SU-DHL-6 (cell line): Measurements from ENCODE around the gene PSEN1.

ENCODE experiments used
- CTCF ChIP-seq: fragments of 200-600 bp; sonication (generic); IDR thresholded peaks from one replicate; pipeline ENCODE4 v1.5.1; 2017; ENCODE audit warnings: antibody characterized with exemption, mild to moderate bottlenecking, low read length, moderate library complexity; ENCODE audit not compliant: insufficient read depth, poor library complexity, severe bottlenecking
- EZH2phosphoT487 ChIP-seq: fragments of 200-600 bp; sonication (generic), shearing (Covaris generic); conservative IDR thresholded peaks from 2 replicates; pipeline ENCODE4 v1.6.1; 2018; ENCODE audit warnings: mild to moderate bottlenecking, antibody characterized with exemption, low read length, moderate library complexity, mixed read lengths

GRCh38 chr14:73249108-73249507 lies 112.8 kb downstream of the PSEN1 start:
- TF ChIP-seq CTCF = no peak
- TF ChIP-seq EZH2phosphoT487 = no peak
